Measurements from ENCODE around the gene LGR5.

LGR5 gene

DNA sequence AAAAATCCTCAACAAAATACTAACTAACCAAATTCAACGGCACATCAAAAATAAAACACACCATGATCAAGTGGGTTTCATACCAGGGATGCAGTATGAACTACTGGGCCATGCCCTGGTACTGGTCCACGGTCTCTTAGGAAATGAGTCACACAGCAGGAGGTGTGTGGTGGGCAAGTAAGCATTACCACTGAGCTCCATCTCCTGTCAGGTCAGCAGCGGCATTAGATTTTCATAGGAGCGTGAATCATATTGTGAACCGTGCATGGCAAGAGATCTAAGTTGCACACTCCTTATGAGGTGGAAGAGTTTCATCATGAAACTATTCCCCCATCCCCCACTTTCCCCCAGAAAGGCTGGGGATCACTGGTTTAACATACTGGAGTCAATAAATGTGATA lies 6.7 kb upstream of the LGR5 start:
- TF ChIP-seq, protein P1, sequence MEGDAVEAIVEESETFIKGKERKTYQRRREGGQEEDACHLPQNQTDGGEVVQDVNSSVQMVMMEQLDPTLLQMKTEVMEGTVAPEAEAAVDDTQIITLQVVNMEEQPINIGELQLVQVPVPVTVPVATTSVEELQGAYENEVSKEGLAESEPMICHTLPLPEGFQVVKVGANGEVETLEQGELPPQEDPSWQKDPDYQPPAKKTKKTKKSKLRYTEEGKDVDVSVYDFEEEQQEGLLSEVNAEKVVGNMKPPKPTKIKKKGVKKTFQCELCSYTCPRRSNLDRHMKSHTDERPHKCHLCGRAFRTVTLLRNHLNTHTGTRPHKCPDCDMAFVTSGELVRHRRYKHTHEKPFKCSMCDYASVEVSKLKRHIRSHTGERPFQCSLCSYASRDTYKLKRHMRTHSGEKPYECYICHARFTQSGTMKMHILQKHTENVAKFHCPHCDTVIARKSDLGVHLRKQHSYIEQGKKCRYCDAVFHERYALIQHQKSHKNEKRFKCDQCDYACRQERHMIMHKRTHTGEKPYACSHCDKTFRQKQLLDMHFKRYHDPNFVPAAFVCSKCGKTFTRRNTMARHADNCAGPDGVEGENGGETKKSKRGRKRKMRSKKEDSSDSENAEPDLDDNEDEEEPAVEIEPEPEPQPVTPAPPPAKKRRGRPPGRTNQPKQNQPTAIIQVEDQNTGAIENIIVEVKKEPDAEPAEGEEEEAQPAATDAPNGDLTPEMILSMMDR (IDR thresholded peaks at IDR 0.05; ENCODE audit: low read depth, low read length), result no peak
- H3K4me1 ChIP-seq, result peaks cover 3% of the 10 kb centered on the region
- H3K4me3 ChIP-seq (ENCODE audit: low read depth, low read length), result no peak overlapping the region
- no peaks in the 10 kb centered on the region for H3K27me3 ChIP-seq
- DNase-seq, result no peak
- H3K9me3 ChIP-seq, result peaks cover 4% of the 10 kb centered on the region
- no peaks in the 10 kb centered on the region for H3K36me3 ChIP-seq

DNA sequence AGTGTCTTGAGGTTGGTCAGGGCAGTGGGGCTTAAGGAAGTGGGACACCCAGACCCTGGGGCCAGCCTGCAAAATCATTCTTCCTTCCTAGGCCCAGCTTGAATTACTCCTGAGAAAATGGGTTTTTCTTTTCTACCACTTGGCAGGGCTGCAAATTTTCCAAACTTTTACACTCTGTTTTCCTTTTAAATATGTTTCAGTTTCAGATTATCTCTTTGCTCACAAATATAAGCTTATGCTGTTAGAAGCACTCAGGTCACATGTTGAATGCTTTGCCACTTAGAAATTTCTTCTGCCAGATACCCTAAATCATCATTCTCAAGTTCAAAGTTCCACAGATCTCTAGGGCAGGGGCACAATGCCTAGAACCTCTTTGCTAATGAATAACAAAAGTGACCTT lies 2.9 kb upstream of the LGR5 start:
- H3K27me3 ChIP-seq, result no peaks in the 10 kb centered on the region
- DNase-seq, result no peak
- H3K36me3 ChIP-seq, result no peaks in the 10 kb centered on the region
- H3K4me3 ChIP-seq (ENCODE audit: low read depth, low read length), result no peak overlapping the region
- peaks cover 4% of the 10 kb centered on the region for H3K9me3 ChIP-seq
- H3K4me1 ChIP-seq, result no peaks in the 10 kb centered on the region; the same call in 1 of the 2 replicates
- TF ChIP-seq, protein P1 (IDR thresholded peaks at IDR 0.05; ENCODE audit: low read depth, low read length), result no peak

DNA sequence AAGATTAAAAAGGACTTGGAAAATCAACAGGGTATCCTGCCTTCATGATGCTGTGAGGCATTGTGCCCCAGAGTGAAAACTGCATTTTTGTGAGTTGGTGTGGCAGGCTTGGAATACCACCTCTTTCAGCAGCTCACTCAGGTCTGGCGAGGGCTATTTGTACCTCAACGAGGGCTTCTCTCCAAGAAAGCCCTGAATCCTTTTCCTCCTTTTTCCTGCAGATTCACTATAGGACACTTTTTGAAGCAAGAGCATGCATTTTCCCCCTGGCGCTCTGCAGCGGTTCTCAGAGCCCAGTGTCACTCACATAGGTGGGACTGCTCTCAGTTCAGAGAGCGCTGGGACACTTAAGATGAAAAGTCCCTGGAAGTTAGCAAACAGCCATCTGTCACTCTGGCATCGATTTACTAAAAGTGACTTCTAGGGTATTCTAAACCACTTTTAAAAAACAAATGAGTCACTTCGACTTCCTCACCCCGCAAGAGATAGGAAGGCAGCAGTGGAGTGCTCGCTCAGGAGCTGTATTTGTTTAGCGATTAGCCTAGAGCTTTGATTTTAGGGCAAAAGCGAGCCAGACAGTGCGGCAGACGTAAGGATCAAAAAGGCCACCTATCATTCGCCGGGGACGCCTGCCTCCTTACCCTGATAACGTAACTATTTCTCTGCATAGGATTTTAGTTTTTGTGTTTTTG lies 782 bp upstream of the LGR5 start:
- no peaks in the 10 kb centered on the region for H3K27me3 ChIP-seq
- no peaks in the 10 kb centered on the region for H3K36me3 ChIP-seq
- H3K9me3 ChIP-seq, result peaks cover 4% of the 10 kb centered on the region
- H3K4me1 ChIP-seq, result peaks cover 6% of the 10 kb centered on the region; the same call in 1 of the 2 replicates
- no peak for DNase-seq
- TF ChIP-seq, protein P1 (IDR thresholded peaks at IDR 0.05; ENCODE audit: low read depth, low read length), result no peak
- H3K4me3 ChIP-seq (ENCODE audit: low read depth, low read length), result peak overlapping the region; percentile 86

DNA sequence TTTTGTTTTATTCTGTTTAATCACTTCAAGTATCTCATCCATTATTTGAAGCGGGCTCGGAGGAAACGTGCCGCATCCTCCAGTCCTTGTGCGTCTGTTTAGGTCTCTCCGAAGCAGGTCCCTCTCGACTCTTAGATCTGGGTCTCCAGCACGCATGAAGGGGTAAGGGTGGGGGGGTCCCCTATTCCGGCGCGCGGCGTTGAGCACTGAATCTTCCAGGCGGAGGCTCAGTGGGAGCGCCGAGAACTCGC lies 311 bp upstream of the LGR5 start:
- DNase-seq, result no peak
- Histone ChIP-seq H3K36me3 (no peaks in the 10 kb centered on the region), H3K9me3 (peaks cover 4% of the 10 kb centered on the region), H3K4me3 (ENCODE audit: low read depth, low read length) (peak overlapping the region; percentile 86), H3K27me3 (no peaks in the 10 kb centered on the region), H3K4me1 (peaks cover 6% of the 10 kb centered on the region; the same call in 1 of the 2 replicates)
- TF ChIP-seq, protein P1 (IDR thresholded peaks at IDR 0.05; ENCODE audit: low read depth, low read length), result no peak

DNA sequence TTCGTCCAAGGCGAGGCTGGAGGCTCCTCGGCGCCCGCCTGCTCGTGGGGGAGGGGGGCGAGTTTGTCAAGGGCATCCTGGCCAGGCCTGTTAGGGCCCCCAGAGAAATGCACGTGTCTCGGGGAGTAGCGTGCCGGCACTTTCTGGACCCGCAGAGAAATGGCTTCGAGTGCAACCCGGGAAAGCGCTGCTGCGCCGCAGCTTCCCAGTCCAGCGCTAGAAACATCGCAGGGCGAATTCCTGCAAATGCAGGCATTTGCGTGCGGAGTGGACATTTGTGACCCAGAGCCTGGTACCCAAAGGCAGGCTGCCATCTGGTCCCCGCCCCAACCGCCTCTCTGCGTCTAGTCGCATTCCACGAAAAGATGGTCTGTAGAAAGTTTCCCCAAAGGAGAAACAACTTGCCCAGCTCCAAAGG lies 756 bp downstream of the LGR5 start:
- no peaks in the 10 kb centered on the region for H3K27me3 ChIP-seq

More for the DNA sequence above, 756 bp downstream of the LGR5 start:
- TF ChIP-seq, protein P1 (IDR thresholded peaks at IDR 0.05; ENCODE audit: low read depth, low read length), result no peak
- Histone ChIP-seq H3K4me1 (peaks cover 6% of the 10 kb centered on the region; the same call in 1 of the 2 replicates), H3K4me3 (ENCODE audit: low read depth, low read length) (peak overlapping the region; percentile 86), H3K36me3 (no peaks in the 10 kb centered on the region), H3K9me3 (peaks cover 4% of the 10 kb centered on the region)
- peak; percentile 42 for DNase-seq

Measured in BE2C (cell line).